A549 (cell line): Measurements from ENCODE around the gene TRAPPC3.

Experiments
- BHLHE40 ChIP-seq: IDR thresholded peaks from 2 replicates; pipeline ENCODE4 v1.6.1; 2012; ENCODE audit warnings: low read depth, low read length, inconsistent platforms
- CHD4 ChIP-seq: fragments of 200-600 bp; sonication (generic); IDR thresholded peaks from 2 replicates; pipeline ENCODE4 v1.6.1; 2016; ENCODE audit warnings: antibody characterized with exemption, mild to moderate bottlenecking, borderline replicate concordance
- EHMT2 ChIP-seq: fragments of 200-600 bp; sonication (generic); IDR thresholded peaks from 2 replicates; pipeline ENCODE4 v1.6.1; 2016; ENCODE audit warnings: antibody characterized with exemption, low read depth, mild to moderate bottlenecking, moderate library complexity
- JUN ChIP-seq, 2 experiments: fragments of >200 bp; sonication (Bioruptor Twin); formaldehyde crosslinking; IDR thresholded peaks; 2 replicates in 1 of 2; 3 replicates in 1 of 2; pipeline ENCODE4 v1.6.1; 2016 to 2017
- POLR2A ChIP-seq: IDR thresholded peaks from 2 replicates; pipeline ENCODE4 v1.6.1; 2012; ENCODE audit warnings: mild to moderate bottlenecking, low read length
- ZC3H11A ChIP-seq: fragments of 450-650 bp; IDR thresholded peaks from 2 replicates; pipeline ENCODE4 v1.6.1; 2014; ENCODE audit warnings: antibody characterized with exemption, mild to moderate bottlenecking
- ZFP36 ChIP-seq: fragments of 450-650 bp; IDR thresholded peaks from 2 replicates; pipeline ENCODE4 v1.6.1; 2014; ENCODE audit warnings: borderline replicate concordance; ENCODE audit not compliant: partially characterized antibody
- TF ChIP-seq, protein P1 (sequence below): fragments of >200 bp; sonication (Bioruptor Twin); formaldehyde crosslinking; IDR thresholded peaks from 3 replicates; pipeline ENCODE4 v1.5.1; 2016
- TF ChIP-seq, protein P2 (sequence below): fragments of 450-650 bp; IDR thresholded peaks from 2 replicates; pipeline ENCODE4 v1.6.1; 2014; ENCODE audit warnings: antibody characterized with exemption
- TF ChIP-seq, protein P3 (sequence below): IDR thresholded peaks from 2 replicates; pipeline ENCODE4 v1.6.1; 2012

DNA sequence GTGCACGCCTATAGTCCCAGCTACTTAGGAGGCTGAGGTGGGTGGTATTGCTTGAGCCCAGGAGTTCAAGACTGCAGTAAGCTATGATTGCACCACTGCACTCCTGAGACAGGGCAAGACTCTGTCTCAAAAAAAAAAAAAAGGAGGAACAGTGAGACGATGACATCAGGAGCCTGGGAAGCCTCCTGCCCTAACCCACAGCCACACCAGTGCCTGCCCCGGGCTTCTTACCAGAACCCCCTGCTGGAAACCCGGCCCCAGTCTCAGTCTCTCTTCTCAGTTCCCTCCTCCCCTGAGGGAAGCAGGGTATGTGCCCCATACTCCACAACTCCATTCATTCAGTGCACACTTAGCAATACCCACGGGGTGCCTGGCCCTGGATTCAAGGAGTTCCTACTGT, 33.4 kb downstream of the TRAPPC3 start:
- TF ChIP-seq, protein P1, sequence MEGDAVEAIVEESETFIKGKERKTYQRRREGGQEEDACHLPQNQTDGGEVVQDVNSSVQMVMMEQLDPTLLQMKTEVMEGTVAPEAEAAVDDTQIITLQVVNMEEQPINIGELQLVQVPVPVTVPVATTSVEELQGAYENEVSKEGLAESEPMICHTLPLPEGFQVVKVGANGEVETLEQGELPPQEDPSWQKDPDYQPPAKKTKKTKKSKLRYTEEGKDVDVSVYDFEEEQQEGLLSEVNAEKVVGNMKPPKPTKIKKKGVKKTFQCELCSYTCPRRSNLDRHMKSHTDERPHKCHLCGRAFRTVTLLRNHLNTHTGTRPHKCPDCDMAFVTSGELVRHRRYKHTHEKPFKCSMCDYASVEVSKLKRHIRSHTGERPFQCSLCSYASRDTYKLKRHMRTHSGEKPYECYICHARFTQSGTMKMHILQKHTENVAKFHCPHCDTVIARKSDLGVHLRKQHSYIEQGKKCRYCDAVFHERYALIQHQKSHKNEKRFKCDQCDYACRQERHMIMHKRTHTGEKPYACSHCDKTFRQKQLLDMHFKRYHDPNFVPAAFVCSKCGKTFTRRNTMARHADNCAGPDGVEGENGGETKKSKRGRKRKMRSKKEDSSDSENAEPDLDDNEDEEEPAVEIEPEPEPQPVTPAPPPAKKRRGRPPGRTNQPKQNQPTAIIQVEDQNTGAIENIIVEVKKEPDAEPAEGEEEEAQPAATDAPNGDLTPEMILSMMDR: no peak
- TF ChIP-seq JUN (IDR thresholded peaks at IDR 0.05): no peak
- no peak for TF ChIP-seq ZC3H11A
- no peak for TF ChIP-seq ZFP36
- TF ChIP-seq EHMT2: no peak
- TF ChIP-seq, protein P2, sequence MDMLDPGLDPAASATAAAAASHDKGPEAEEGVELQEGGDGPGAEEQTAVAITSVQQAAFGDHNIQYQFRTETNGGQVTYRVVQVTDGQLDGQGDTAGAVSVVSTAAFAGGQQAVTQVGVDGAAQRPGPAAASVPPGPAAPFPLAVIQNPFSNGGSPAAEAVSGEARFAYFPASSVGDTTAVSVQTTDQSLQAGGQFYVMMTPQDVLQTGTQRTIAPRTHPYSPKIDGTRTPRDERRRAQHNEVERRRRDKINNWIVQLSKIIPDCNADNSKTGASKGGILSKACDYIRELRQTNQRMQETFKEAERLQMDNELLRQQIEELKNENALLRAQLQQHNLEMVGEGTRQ: no peak
- no peak for TF ChIP-seq BHLHE40
- TF ChIP-seq CHD4: no peak
- TF ChIP-seq, protein P3, sequence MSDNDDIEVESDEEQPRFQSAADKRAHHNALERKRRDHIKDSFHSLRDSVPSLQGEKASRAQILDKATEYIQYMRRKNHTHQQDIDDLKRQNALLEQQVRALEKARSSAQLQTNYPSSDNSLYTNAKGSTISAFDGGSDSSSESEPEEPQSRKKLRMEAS: no peak
- no peak for TF ChIP-seq POLR2A
